ENCODE measurements around the gene SLC35G6.

The SLC35G6 gene

DNA sequence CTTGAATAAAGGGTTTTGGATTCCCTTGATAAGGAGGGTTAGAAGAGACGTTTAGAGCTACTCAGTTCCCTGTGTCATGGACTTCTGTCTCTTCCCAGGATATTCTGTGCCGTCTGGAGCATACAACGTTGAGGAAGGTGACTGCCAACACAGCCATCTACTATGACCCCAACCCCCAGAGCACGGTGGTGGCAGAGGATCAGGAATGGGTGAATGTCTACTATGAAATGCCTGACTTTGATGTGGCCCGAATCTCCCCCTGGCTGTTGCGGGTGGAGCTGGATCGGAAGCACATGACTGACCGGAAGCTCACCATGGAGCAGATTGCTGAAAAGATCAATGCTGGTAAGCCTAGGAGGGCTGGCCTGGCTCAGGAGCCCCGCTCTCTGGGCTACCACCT is 27.6 kb downstream of the SLC35G6 start:
- DNase-seq = no peak

- no peak for DNase-seq
Measured at GRCh38 chr17:7509937-7510336, 28.7 kb downstream of the SLC35G6 start.

- DNase-seq = no peak
Measured at GRCh38 chr17:7511108-7511507, 29.9 kb downstream of the SLC35G6 start.

DNA sequence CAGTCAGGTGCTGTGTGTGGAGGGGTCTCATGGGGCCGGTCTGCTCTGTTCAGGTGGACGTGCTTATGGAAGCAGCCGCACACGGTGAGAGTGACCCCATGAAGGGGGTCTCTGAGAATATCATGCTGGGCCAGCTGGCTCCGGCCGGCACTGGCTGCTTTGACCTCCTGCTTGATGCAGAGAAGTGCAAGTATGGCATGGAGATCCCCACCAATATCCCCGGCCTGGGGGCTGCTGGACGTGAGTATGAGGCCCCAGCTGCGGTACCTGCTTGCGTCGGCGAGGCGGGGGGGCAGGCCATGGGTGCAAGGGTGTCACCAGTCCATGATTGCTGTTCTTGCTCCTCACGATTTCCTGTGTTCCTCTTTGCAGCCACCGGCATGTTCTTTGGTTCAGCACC is 30.9 kb downstream of the SLC35G6 start:
- DNase-seq = no peak

DNA sequence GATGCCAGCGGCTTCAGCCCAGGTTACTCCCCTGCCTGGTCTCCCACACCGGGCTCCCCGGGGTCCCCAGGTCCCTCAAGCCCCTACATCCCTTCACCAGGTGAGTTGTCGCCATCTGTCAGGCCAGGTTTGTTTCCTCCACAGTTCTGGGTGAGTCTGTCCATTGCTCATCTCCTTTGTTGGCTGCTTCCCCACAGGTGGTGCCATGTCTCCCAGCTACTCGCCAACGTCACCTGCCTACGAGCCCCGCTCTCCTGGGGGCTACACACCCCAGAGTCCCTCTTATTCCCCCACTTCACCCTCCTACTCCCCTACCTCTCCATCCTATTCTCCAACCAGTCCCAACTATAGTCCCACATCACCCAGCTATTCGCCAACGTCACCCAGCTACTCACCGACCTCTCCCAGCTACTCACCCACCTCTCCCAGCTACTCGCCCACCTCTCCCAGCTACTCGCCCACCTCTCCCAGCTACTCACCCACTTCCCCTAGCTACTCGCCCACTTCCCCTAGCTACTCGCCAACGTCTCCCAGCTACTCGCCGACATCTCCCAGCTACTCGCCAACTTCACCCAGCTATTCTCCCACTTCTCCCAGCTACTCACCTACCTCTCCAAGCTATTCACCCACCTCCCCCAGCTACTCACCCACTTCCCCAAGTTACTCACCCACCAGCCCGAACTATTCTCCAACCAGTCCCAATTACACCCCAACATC is 31.7 kb downstream of the SLC35G6 start:
- DNase-seq = no peak

GRCh38 chr17:7513850-7514419 is 32.7 kb downstream of the SLC35G6 start:
- no peak for DNase-seq

DNA sequence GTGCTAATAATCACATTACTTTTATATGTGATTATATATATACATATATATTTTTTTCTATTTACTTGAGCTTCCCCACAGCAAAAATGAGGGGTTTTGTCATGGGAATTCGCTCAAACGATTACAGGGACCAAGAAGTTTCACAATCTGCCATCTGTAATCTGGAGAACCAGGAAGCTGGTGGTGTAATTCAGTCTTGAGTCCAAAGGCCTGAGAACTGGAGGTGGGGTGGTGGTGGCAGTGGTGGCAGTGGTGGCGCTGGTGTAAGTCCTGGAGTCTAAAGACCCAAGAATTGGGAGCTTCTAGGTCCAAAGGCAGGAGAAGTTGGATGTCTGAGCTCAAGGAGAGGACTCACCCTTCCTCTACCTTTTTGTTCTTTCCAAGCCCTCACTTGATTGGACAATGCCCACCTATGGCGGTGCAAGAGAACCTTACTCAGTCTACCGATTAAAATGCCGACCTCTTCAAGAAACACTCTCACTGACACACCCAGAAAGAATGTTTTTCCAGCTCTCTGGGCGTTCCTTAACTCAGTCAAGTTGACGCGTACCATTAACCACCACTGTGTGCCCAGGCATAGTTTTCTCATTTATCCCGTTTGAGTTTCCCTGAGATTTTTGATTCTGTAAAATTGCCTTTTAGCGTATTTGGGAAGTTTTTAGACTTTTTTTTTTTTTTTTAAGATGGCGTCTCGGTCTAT is 34.8 kb downstream of the SLC35G6 start:
- DNase-seq = no peak

- peak; percentile 49 to 62 for DNase-seq
Measured at GRCh38 chr17:7523033-7523432, 41.8 kb downstream of the SLC35G6 start.

DNA sequence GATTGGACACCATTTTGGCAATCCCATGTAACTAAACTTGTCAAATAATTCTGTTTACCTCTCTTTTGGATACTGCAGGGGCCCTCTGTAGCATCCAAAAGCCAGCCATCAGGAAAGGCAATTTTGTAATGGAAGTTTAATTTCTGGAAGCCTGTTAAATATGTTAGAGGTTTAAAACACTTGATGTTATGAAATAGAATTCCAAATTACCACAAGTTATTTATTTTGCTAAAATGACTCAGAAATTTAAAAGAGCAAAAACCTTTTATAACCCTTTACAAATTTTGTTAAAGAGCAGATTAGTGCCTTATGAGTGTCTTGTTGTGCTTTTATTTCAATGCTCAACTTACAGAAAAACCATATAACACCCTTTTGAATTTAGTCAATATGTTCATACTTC is 47.6 kb downstream of the SLC35G6 start:
- DNase-seq = no peak

- no peak for DNase-seq
Measured at GRCh38 chr17:7530023-7530900, 49.0 kb downstream of the SLC35G6 start.

Measured in activated CD4-positive, alpha-beta T cell treated with anti-CD3 and anti-CD28 coated beads, Interleukin-2, amount 50 U/mL, for 48 hours (primary cell).